ENCODE measurements around the gene ZNF492. TPM values are rescaled to one million over a fixed set of nuclear protein-coding genes. Genes with fewer than 3 reads are reported as not detected.
"Not testable (repeated sequence)": the region's sequence is repeated elsewhere in the genome, so short reads cannot be mapped to it uniquely, and the experiment has no call there.

The ZNF492 gene
- 0.50 and 1.0 TPM in 2 replicates for total RNA-seq

DNA sequence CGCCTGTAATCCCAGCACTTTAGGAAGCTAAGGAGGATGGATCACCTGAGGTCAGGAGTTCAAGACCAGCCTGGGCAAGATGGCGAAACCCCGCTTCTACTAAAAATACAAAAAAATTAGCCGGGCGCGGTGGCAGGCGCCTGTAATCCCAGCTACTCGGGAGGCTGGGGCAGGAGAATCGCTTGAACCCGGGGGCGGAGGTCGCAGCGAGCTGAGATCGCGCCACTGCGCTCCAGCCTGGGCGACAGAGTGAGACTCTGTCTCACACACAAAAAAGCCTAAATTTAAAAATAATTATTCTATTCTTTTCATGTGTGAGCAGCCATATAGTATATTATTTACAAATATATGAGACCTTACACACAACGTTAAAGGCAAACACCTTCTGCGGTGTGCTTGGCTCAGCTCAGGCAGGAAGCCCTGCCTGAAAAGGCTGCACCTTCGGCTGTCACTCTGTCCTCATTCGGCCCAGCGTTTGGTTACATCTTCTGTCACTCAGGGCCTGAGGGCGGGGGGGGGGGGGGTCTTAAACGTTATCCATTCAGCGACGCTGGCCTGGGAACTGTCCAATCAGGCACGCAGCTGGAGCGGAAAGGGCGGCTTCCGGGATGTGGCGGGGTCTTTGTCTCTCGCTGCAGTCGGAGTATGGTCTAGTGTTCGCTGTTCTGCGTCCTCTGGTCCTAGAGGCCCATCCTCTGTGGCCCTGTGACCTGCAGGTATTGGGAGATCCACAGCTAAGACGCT is at the start of gene ZNF492:
ZNF492 (plus strand) TSS at position 619 of the 744 bp plus-strand sequence. CDS start 19,076 bp downstream, outside the sequence.
- peak; percentile 58 for DNase-seq (ENCODE audit: low read depth)

DNA sequence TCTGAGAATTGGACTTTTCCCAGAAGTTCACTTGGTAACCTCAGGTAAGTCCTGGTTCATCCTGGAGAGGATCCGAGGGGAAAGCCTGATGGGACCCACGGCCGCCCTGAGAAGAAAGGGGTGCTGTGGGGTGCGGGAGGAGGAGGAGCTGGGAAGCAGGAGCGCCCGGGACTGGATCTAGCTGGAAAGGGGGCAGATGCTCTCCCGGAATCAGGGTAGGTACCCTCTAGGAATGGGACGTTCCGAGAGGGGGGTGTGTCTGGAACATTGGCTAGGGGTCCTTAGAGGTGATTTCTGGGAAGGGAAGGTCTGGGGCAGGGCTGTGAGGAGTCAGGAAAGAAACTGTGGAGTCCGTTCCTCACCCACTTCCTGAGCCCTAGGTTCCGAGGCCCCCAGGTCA is 38.7 kb upstream of the ZNF492 start:
- DNase-seq (ENCODE audit: low read depth) = no peak

DNA sequence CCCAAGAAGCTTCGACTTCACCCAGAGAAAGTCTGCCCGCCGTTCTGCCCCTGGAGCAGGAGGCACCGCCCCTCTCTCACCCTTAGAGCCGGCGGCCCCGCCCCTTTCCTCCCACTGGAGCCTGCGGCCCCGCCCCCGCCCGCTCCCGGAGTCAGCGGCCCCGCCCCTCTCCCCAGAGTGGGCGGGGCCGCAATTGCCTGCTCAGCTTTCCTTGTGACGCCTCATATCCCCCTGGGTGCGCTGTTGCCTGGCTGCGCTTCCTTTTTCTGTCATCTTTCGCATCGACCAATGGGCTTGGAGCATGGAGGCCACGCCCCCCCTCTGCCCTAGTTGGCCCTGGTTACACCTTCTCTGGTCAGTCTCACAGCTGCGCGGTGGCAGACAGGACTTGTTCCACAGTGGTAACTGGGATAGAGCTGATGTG is 38.2 kb upstream of the ZNF492 start:
- DNase-seq (ENCODE audit: low read depth) = no peak

DNA sequence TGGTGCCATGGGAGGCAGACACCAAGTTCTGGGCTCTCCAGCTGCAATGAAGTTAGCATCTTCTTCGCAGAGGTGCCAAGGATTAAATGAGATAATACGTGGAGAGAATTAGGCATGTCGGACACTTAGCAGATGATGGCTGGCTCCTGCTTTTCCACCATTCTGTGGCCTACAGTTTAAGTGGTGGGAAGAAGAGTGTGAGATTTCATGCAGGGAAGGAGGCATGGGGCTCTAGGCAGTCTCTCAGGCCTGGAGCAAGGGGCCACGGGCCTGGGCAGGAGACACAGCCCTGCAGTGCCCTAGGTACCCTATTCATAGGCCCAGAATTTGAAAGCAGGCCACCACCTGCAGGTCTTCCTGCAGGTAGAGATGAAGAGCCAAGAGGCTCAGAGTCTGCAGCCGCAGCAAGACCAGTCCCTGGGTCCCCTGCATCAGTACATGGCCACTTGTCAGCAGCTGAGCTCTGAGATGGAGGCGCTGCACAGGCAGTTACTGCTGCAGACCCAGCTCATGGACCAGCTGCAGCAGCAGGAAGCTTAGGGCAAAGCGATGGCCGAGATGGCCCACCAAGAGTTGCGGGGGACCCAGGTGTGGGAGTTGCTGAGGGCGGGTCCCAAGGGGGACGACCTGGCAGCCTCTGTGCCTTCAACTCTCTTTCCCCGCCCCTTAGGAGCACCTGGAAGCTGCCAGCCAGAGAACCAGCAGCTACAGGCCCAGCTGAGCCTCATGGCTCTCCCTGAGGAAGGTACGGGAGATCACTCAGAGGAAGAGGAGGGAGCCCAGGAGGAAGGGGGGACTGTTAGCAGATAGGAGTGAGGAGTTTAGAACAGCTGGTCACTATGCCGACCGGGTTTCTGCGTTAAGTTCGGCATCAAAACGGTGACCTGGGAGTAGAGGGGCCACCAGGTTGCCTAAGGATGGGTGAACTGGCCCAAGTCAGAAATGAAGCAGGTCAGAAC is 33.2 kb upstream of the ZNF492 start:
- DNase-seq (ENCODE audit: low read depth) = no peak

DNA sequence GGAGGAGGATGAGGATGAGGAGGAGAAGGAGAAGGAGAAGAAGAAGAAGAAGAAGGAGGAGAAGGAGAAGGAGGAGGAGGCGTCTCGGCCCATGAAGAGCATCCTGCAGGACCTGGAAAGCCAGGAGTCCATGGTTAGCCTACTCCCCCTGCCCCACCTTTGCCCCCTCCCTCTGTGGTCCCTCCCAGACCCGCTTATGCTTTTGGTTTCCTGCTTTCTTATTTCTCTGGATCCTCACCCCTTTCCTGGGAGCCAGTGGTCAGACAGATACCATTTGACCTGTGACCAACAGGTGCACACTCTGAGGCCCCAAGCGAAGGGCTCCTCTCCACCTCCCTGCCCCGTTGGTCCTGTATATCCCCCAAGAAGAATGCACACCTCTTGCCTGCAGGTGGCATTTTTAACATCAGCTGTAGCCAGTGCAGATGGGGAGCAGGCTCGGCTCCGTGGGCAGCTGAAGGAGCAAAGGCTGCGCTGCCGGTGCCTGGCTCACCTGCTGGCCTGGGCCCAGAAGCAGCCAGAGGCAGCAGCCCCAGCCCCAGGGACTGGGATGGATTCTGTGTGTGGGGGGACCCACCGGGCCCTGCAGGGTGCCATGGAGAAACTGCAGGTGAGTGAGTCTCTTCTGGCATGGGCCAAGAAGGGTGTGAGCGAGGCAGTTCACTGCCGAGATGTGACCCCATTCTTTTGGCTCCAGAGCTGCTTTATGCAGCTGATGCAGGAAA is 32.1 kb upstream of the ZNF492 start:
- DNase-seq (ENCODE audit: low read depth) = no peak

DNA sequence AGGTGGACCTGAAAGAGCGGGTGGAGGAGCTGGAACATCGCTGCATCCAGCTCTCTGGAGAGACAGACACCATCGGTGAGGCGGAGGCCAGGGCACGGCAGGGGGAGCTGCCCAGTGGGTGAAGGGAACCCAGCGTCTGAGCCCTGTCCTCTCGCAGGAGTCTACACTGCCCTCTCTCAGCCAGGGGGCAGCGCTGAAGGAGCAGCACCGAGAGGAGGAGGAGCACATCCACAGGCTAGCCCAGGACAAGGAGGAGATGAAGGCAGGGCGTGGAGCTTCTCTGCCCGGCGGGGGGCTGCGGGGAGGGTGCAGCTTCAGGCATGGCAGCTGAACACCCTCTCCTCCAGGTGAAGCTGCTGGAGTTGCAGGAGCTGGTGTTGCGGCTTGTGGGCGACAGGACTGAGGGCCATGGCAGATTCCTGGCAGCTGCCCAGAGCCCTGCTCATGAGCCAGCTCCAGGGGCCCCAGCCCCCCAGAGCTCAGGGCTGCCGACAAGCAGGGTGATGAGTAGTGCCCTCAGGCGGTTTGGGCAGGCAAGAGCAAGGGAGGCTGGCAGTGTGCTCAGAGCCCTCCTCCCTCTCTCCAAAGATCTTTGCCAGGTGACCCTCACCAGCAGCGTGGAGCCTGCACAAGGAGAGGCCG is 31.4 kb upstream of the ZNF492 start:
- DNase-seq (ENCODE audit: low read depth) = no peak

DNA sequence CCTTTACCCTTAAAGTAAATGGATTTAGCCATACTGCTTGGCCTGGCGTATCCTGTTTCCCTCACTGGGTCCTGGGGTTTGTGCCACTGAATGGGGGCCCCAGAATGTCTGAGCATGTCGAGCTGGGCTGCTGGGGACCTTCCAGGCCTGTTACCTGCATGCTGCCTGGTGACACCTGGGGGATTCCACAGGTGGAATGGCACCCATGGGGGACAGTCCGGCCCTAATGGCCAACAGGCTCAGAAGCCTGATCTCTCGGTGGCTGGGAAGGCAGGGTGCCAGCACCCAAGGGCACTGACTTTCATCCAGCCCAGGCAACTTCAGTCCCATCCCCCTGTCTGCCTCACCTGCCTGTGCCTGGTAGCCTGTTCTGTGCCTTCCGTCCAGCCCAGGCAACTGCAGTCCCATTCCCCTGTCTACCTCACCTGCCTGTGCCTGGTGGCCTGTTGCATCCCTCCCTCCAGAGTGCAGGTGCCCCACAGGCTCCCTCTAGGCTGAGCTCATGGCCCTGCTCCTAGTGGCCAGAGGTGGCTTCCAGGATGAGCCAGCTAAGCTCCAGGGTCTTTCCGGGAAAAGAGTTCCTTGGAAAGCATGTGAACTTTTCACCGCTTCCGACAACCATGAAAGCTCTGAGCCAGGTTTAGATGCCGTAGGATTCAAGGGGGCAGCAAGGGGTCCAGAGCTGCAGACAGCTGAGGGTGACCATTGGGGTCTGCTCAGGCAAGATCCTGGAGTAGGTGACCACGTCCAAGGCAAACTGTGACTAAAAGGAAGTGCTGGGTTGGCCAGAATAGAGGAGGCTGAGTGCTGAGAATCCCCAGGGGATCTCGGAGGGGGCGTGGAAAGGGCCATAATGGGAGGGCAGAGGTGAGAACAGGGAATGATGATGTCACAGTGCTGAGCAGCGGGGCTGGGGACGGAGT is 30.3 kb upstream of the ZNF492 start:
- no peak for DNase-seq (ENCODE audit: low read depth)

DNA sequence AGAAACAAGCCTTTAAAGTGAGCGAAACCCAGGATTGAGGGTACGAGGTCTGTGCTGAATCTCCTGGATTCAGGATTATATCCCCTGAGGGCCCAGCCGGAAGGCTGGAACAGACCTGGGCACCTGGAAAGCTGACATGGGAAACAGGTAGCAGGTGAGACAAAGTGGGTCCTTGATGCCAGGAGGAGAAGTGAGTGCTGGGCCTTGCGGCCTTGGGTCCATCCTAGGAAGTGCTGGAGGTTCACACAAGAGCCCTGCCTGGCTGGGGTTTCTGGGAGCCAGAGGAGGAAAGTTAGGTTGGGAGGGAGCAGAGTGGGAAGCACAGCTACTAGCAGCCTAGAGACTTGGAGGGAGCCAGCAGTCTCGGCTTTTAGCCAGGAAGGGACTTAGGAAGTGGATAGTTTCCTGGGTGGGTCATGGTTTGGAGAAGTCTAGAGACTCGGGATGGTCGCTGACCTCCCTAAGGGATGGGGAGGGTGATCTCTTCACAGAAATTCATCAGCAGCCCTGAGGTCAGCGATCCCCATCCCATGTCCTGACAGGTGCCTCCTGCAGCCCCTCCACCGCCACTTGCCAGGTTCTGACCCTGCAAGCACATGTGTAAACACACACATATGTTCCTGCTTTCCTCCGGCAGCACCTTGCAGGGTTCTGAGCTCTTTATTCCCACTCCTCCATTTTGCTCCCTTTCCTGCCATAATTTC is 29.4 kb upstream of the ZNF492 start:
- no peak for DNase-seq (ENCODE audit: low read depth)

DNA sequence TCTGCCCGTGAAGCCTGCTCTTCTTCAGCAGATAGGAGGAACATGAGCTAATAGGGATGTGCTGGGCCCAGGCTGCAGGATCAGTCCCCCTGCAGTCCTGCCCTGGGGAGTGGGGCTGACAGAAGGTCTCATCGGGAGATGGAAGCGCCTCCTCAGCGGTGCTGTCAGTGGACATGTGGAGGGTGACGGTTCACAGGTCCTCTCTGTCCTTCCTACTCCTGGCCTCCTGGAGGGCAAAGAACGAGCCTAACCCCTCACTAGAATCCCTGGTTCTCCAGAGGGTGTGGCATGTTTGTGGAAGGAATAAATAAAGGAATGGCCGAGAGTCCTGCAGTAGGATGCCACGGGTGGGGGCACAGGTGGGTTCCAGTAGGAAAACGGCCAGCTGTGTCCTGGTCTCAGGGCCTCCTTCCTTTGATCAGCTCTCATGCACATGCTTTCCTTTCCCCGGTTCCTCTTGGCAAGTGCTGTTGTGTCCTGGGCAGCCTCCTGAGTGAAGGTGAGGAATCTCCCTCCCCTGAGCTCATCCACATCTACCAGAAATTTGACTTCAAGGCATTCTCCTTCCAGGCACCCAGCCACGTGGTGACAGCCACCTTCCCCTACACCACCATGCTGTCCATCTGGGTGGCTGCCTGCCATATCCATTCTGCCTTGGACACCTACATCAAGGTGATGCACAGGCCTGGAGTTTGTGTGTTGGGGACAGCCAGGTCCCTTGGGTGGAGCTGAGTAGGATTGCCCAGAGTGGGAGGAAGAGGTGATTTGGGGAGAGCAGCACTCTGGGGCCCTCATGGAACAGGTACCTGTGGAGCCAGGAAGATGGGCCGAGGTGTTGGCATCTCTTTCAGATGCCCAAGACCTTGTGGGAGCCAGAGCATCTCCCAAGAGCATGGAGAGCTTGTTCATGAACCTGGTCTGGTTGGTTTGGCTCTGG is 28.6 kb upstream of the ZNF492 start:
- no peak for DNase-seq (ENCODE audit: low read depth)

DNA sequence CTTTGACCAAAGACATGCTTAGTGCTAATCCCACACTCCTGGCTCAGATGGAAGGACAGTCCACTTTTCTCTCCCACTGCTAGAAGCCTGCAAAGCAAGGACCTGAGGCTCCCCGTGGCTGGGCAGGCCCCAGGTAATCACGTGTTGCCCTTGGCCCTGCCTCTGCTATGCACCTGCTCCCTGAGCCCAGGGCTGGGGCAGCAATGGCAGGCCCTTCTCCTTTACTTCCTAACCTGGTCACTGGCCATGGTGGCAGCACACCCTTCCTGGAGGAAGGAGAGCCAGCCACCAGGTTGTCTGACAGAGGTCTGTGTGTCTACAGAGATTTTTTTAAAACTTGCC is 27.9 kb upstream of the ZNF492 start:
- DNase-seq (ENCODE audit: low read depth) = no peak

DNA sequence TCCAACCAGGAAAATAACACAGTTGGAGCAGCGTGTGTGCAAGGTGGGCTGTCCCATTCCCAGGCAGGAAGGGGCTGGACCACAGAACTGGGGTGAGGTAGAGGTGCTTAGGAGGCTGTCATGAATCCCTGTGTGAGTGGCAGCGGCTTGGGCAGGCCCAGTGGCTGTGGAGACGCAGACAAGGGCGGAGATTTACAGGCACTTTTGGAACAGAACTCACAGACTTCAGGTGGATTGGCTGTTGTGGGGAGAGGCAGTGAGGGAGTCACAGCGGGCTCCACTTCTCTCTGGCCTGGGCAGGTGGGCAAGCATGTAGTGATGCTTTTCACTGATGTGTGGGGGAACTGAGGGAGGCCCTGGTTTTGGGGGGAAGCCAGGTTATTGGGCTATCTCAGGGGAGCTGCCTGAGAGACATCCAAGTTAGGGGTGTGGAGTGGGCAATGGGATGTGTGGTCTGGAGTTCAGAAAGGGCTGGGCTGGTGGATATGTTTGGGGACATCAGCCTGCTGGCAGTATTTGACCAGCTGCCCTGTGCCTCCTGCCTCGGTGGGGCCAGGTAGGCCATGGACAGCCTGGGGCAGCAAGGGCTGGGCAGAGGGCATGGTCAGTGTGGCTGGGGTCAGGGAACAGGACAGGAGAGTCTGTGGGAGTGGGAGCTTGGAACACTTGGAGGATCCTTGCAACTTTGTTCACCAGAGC is 27.0 kb upstream of the ZNF492 start:
- DNase-seq (ENCODE audit: low read depth) = no peak

DNA sequence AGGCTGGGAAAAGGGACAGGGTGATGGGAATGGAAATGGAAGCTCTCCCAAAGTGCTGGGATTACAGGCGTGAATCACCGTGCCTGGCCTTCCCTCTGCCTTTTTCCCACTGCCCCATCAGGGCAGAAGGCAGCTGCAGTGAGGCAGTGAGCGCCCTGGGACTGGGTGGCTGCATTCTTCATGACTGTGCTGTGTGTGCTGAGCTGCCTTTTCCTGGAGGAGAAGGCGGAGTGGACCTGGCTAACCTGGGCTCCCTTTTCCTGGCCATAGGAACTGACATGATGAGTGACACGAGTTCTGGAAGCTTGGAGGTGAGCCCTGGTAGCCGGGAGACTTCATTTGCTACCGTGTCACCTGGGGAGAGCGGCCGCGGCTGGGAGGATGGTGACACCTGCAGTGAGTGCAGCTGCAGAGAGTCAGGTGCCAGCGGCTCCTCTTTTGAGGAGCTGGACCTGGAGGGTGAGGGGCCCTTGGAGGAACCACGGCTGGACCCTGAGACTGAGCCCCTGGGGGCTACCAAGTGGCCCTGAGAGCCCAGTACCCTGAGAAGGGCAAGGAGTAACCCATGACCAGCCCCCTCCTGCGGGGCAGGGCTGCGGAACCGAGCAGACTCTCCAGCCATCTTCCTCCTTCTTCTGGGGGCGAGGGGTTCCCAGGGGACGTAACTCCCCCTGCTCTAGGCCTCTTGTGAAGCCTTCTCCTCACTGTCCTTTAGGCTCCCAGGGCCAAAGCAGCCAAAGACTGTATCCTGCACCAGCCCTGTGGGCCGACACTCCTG is 26.3 kb upstream of the ZNF492 start:
- no peak for DNase-seq (ENCODE audit: low read depth)

DNA sequence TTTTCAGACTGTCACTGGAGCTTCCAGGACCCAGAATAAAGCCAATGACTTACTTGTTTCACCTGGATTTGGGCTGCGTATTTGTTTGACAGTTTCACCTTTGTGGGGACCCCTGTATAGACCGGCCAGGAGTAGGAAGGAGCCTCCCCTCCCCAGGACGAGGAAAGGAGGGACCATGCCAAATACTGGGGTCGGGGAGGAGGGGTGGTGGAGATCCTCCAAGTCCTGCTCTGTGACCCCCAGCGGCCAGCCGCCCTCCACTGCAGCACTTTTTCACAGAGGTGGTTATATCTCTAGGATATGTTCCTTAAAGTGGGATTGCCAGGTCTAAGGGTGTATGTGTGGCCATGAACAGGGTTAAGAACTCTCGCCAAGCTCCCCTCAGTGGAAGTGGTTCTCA is 25.7 kb upstream of the ZNF492 start:
- DNase-seq (ENCODE audit: low read depth) = no peak

DNA sequence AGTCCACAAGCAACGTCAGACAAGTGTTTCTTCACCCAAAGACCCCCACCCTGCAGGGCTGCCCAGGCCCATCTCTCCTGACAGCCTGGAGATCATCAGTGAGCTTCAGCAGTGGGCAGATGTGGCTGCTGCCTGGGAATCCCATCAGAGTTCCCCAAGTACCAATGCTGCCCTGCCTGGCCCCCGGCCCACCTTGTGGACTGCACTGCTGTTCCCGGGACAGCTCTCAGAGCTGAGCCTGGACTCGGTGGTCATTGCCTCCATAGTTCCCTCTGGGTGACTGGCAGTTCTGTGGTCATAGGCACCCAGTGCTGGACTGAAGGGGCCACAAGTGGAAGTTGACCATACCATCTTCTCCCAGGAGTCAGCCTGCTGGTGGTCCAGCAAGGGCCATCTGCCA is 24.5 kb upstream of the ZNF492 start:
- no peak for DNase-seq (ENCODE audit: low read depth)

DNA sequence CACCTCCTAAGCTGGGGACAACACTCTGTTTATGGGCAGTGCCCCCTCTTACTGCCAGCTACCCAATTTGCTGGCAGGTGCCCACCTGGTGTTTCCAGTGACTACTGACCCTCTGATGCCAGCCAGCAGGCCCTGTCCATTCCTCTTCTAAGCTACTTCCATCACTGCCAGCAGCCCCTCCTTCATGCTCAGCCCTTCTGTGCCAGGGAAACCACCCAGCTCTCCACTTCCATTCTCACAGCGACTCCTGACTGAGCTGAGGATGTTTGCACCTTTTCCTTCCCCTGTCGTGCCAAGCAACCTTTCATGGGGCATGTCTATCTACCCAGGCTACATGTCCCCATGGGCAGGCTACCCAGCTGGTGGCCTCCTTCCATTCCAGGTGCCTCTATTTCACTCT is 24.0 kb upstream of the ZNF492 start:
- no peak for DNase-seq (ENCODE audit: low read depth)

DNA sequence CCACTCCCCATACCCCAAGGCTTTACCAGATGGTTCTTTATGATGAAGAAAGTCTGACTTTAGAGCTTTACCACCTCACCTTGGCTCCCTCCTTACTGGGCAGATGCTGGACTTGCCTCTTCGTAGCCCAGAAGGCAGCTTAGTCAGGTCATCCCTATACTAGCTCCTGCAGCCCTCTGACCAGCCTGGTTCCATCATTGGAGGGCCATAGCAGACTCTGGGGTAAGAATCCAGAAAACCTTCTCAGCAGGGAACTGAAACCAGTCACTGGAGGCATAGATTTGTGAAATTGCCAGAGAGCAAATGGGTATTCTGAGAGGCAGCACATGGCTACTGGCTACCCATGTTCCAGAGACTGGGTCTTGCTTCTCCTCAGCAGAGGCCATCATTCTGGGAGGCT is 21.8 kb upstream of the ZNF492 start:
- no peak for DNase-seq (ENCODE audit: low read depth)

DNA sequence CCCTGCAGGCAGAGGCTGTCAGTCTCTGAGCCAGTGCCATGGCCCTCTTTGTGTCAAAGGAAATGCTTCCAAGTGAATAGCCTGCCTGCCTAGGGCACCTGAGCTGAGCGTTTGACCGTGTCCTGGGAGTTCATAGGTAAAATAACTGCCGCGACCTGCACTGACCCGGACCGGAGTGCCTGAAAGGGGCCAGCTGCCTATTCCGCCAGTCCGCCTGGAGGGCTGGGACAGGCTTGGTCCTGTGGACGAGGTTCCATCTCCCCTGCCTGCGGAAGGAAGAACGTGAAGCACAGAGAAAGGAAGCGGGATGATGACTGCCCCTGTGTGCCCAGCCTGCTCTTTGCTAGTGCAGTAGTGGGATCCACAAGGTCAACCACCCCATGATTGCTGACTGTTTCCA is 17.5 kb upstream of the ZNF492 start:
- DNase-seq (ENCODE audit: low read depth) = no peak

DNA sequence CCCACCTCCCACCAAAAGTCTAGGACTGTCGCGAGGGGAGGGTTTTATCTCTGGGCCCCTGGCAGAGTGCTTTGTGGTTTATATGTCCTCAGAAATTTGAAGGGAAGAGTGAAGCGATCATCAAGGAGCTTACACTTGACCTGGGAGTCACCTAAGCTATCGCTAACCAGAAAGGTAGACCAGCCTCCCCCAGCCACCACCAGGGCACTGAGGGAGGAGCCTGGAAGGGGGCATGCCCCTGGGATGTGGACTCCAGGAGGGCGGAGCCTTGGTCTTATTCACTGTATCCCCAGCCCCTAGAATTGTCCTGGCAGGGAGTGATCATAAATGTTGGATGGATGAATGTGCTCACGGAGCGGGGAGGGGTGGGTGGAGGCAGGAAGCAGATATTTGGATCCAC is 16.9 kb upstream of the ZNF492 start:
- DNase-seq (ENCODE audit: low read depth) = not testable (repeated sequence)

All from renal cortical epithelial cell (primary cell).